Endodermal cell (in vitro differentiated cells): Measurements from ENCODE around the gene CDCP2. TPM values are rescaled to one million over a fixed set of nuclear protein-coding genes. Genes with fewer than 3 reads are reported as not detected.

Experiments used
- DNase-seq: peaks from one replicate; pipeline ENCODE4 v3.0.0-alpha.2; 2017
- H3K27ac ChIP-seq: 2 replicates; pipeline ENCODE4 v1.5.1; 2013; ENCODE audit warnings: mild to moderate bottlenecking, low read depth, low read length, moderate library complexity
- H3K27me3 ChIP-seq: 2 replicates; pipeline ENCODE4 v1.6.1; 2013; ENCODE audit warnings: mild to moderate bottlenecking, low read length, moderate library complexity; ENCODE audit not compliant: insufficient read depth, control insufficient read depth, poor library complexity, severe bottlenecking
- H3K36me3 ChIP-seq: 2 replicates; pipeline ENCODE4 v1.7.0; 2013; ENCODE audit warnings: mild to moderate bottlenecking, low read length, moderate library complexity; ENCODE audit not compliant: control insufficient read depth, insufficient read depth
- H3K4me1 ChIP-seq: one replicate; pipeline ENCODE4 v1.7.0; 2013; ENCODE audit warnings: low read length; ENCODE audit not compliant: control insufficient read depth, insufficient read depth
- H3K4me3 ChIP-seq: 2 replicates; pipeline ENCODE4 v1.5.1; 2013; ENCODE audit warnings: mild to moderate bottlenecking, low read length, moderate library complexity
- H3K9ac ChIP-seq: 2 replicates; pipeline ENCODE4 v1.6.1; 2013; ENCODE audit warnings: mild to moderate bottlenecking, low read length, moderate library complexity; ENCODE audit not compliant: poor library complexity, severe bottlenecking; ENCODE audit errors: extremely low read depth
- H3K9me3 ChIP-seq: 2 replicates; pipeline ENCODE4 v1.6.1; 2013; ENCODE audit warnings: mild to moderate bottlenecking, low read length, moderate library complexity; ENCODE audit not compliant: control insufficient read depth
- H3K27ac Mint-ChIP-seq: 2 replicates; pipeline ENCODE4 v1.8.0; 2020; ENCODE audit warnings: mixed read lengths
- H3K27me3 Mint-ChIP-seq: 2 replicates; pipeline ENCODE4 v1.8.0; 2021; ENCODE audit warnings: mild to moderate bottlenecking, mixed read lengths; ENCODE audit not compliant: insufficient read depth
- H3K36me3 Mint-ChIP-seq: 2 replicates; pipeline ENCODE4 v1.8.0; 2020; ENCODE audit warnings: low read depth, mixed read lengths
- H3K4me1 Mint-ChIP-seq: 2 replicates; pipeline ENCODE4 v1.8.0; 2020; ENCODE audit warnings: mixed read lengths
- H3K4me3 Mint-ChIP-seq: 2 replicates; pipeline ENCODE4 v1.8.0; 2020; ENCODE audit warnings: mild to moderate bottlenecking, moderate library complexity, mixed read lengths
- H3K9me3 Mint-ChIP-seq: 2 replicates; pipeline ENCODE4 v1.8.0; 2020; ENCODE audit warnings: mild to moderate bottlenecking, mixed read lengths
- WGBS, 2 experiments: methylation state at CpG; one replicate each; pipeline versions ENCODE4 v1.1.5 to v1.1.7; 2013; ENCODE audit warnings: missing lambda C conversion rate in 2 of 2, mixed read lengths in 1 of 2; ENCODE audit not compliant: insufficient coverage in 1 of 2, insufficient read length in 1 of 2; 5-methylcytosine and 5-hydroxymethylcytosine counted together
- total RNA-seq, 2 donors: library from RNA; stranded (reverse); fragmentation: NEBNext Ultra II Directional in 1 of 2; extraction: Animal tissue kit (Norgen Biotek cat#: 25700) in 1 of 2; gene quantifications; 2 replicates in 1 of 2; 3 replicates in 1 of 2; pipeline ENCODE4 v1.2.1, GENCODE V29; 2021
- TF ChIP-seq, protein P1 (sequence below): fragments of 200-600 bp; sonication (generic); conservative IDR thresholded peaks from 2 replicates; pipeline ENCODE4 v1.5.0; 2021; ENCODE audit warnings: antibody characterized with exemption, mild to moderate bottlenecking

The CDCP2 gene
- total RNA-seq, 2 donors from 2014 or later = not detected

DNA sequence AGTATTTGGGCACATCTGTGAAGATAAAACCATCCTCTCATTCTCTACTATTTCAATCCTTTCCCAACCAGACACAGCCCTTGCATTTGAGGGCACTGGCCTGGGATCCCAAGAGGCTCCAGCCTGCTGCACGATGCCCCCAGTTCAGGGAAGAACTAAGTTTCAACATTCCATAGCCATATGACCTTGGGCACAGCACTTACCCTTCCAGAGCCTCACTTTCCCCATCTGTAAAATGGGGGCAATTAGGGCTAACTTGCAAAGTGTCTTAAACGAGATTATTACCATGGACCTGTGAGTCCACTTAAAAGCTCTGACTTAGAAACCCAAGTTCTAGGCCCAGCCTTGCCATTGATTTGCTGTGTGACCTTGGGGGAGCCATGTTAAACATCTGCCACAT is 22.9 kb downstream of the CDCP2 start:
- no peaks in the 10 kb centered on the region for H3K27me3 ChIP-seq
- H3K36me3 ChIP-seq = no peaks in the 10 kb centered on the region
- no peak overlapping the region for H3K27ac ChIP-seq
- 79 to 93% methylated on average over 2 of the region's 2 CpGs for WGBS, 2 experiments
- no peak overlapping the region for H3K9ac ChIP-seq
- H3K27ac Mint-ChIP-seq = no peak overlapping the region
- H3K9me3 ChIP-seq = no peaks in the 10 kb centered on the region
- DNase-seq = no peak
- no peak overlapping the region for H3K4me3 Mint-ChIP-seq
- TF ChIP-seq, protein P1, sequence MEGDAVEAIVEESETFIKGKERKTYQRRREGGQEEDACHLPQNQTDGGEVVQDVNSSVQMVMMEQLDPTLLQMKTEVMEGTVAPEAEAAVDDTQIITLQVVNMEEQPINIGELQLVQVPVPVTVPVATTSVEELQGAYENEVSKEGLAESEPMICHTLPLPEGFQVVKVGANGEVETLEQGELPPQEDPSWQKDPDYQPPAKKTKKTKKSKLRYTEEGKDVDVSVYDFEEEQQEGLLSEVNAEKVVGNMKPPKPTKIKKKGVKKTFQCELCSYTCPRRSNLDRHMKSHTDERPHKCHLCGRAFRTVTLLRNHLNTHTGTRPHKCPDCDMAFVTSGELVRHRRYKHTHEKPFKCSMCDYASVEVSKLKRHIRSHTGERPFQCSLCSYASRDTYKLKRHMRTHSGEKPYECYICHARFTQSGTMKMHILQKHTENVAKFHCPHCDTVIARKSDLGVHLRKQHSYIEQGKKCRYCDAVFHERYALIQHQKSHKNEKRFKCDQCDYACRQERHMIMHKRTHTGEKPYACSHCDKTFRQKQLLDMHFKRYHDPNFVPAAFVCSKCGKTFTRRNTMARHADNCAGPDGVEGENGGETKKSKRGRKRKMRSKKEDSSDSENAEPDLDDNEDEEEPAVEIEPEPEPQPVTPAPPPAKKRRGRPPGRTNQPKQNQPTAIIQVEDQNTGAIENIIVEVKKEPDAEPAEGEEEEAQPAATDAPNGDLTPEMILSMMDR = no peak
- peaks cover 2% of the 10 kb centered on the region for H3K4me1 ChIP-seq
- no peaks in the 10 kb centered on the region for H3K36me3 Mint-ChIP-seq
- H3K9me3 Mint-ChIP-seq = no peaks in the 10 kb centered on the region
- H3K4me3 ChIP-seq = no peak overlapping the region
- H3K4me1 Mint-ChIP-seq = peaks cover under 1% of the 10 kb centered on the region
- H3K27me3 Mint-ChIP-seq = peaks cover 4% of the 10 kb centered on the region

DNA sequence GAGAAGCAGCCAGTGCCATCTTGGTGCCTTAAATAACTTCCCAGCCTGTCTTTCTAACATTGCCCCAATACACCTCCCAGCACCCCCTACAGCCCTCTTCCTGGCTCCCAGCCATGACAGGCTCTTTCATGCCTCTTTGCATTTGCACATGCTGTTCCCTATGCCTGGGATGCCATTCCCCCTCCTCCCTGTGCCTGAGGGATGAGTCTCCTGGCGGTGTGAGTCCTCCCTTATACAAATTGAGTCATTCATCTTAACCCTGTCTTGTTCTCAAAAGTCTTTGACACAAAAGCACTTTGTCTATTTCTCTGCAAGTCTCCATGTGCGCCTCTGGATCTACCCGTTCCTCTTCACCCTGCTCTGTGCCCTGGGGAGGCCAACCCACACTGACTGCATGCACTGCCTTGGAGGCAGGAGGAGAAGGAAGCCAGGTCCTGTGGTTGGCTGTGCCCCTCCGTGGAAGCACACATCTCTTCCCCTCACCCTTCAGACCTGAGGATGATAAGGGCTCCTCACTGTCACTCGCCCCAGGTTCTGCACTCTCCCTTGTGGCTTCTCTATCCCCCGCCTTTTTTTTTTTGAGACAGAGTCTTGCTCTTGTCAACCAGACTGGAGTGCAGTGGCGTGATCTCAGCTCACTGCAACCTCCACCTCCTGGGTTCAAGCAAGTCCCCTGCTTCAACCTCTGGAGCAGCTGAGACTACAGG is 25.1 kb downstream of the CDCP2 start:
- H3K27me3 Mint-ChIP-seq = peaks cover 4% of the 10 kb centered on the region
- WGBS, 2 experiments = 81 to 92% methylated on average over 4 to 7 of the region's 7 CpGs
- H3K4me1 Mint-ChIP-seq = peaks cover 7% of the 10 kb centered on the region
- H3K27ac Mint-ChIP-seq = no peak overlapping the region
- no peaks in the 10 kb centered on the region for H3K36me3 ChIP-seq
- H3K9me3 Mint-ChIP-seq = no peaks in the 10 kb centered on the region
- H3K4me3 Mint-ChIP-seq = no peak overlapping the region
- H3K36me3 Mint-ChIP-seq = no peaks in the 10 kb centered on the region
- no peaks in the 10 kb centered on the region for H3K27me3 ChIP-seq
- H3K4me3 ChIP-seq = no peak overlapping the region
- no peaks in the 10 kb centered on the region for H3K9me3 ChIP-seq
- H3K9ac ChIP-seq = no peak overlapping the region
- no peak for DNase-seq
- H3K4me1 ChIP-seq = peaks cover 2% of the 10 kb centered on the region
- no peak overlapping the region for H3K27ac ChIP-seq
- TF ChIP-seq, protein P1 = no peak

DNA sequence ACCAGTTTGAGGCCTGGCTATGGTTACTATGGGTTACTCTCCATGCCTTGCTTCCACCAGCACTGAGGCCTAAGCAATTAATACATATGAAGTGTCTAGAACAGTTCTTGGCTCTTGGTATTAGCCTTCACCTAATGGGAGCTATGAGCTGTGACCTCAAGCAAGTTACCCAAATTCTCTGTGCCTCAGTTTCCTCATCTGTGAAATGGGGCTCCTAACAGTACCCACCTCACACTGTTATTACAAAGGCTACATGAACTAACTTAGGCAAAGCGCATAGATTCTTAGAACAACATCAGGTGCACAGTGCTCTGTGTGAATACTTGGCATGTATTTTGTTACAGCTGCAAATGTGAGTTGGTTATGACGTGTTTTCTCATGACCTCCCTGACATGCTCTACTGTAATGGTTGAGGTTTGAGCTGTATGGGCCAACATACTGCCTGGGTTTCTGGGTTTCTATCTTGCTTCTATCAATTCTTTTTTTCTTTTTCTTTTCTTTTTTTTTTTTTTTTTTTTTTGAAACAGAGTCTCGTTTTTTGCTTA is 26.5 kb downstream of the CDCP2 start:
- H3K27me3 Mint-ChIP-seq = peaks cover 9% of the 10 kb centered on the region
- no peak overlapping the region for H3K4me3 ChIP-seq
- no peaks in the 10 kb centered on the region for H3K27me3 ChIP-seq

More for the DNA sequence above, 26.5 kb downstream of the CDCP2 start:
- Histone ChIP-seq H3K27ac (no peak overlapping the region), H3K9me3 (no peaks in the 10 kb centered on the region), H3K4me1 (peaks cover 6% of the 10 kb centered on the region), H3K9ac (no peak overlapping the region), H3K36me3 (no peaks in the 10 kb centered on the region)
- WGBS, 2 experiments = 86 to 94% methylated on average over 1 to 3 of the region's 3 CpGs
- TF ChIP-seq, protein P1 = no peak
- H3K4me1 Mint-ChIP-seq = peaks cover 19% of the 10 kb centered on the region
- no peak overlapping the region for H3K4me3 Mint-ChIP-seq
- no peak for DNase-seq
- H3K27ac Mint-ChIP-seq = no peak overlapping the region
- no peaks in the 10 kb centered on the region for H3K9me3 Mint-ChIP-seq
- no peaks in the 10 kb centered on the region for H3K36me3 Mint-ChIP-seq
